Measurements from ENCODE around the gene SLC9A7.

The SLC9A7 gene

GRCh38 chrX:46757052-46757451, 1.9 kb downstream of the SLC9A7 start:
- no peak for DNase-seq
- TF ChIP-seq CTCF (IDR thresholded peaks at IDR 0.05; ENCODE audit: low read depth, low read length): no peak
- Histone ChIP-seq H3K27me3 (peaks cover 8% of the 10 kb centered on the region), H3K36me3 (no peaks in the 10 kb centered on the region), H3K9me3 (no peaks in the 10 kb centered on the region), H3K4me1 (no peaks in the 10 kb centered on the region), H3K4me3 (ENCODE audit: low read depth, low read length) (no peak overlapping the region)

- Histone ChIP-seq H3K9me3 (no peaks in the 10 kb centered on the region), H3K4me1 (no peaks in the 10 kb centered on the region), H3K4me3 (ENCODE audit: low read depth, low read length) (no peak overlapping the region), H3K27me3 (peaks cover 8% of the 10 kb centered on the region), H3K36me3 (no peaks in the 10 kb centered on the region)
- no peak for DNase-seq
- TF ChIP-seq CTCF (IDR thresholded peaks at IDR 0.05; ENCODE audit: low read depth, low read length): no peak
These were observed 3.2 kb downstream of the SLC9A7 start for GRCh38 chrX:46755671-46756070.

GRCh38 chrX:46754586-46755061, 4.3 kb downstream of the SLC9A7 start:
- no peak overlapping the region for H3K4me3 ChIP-seq (ENCODE audit: low read depth, low read length)
- no peaks in the 10 kb centered on the region for H3K9me3 ChIP-seq
- DNase-seq: no peak
- no peak for TF ChIP-seq CTCF (IDR thresholded peaks at IDR 0.05; ENCODE audit: low read depth, low read length)
- H3K4me1 ChIP-seq: no peaks in the 10 kb centered on the region
- H3K27me3 ChIP-seq: peaks cover 8% of the 10 kb centered on the region
- H3K36me3 ChIP-seq: no peaks in the 10 kb centered on the region

- DNase-seq: no peak
- Histone ChIP-seq H3K4me3 (ENCODE audit: low read depth, low read length) (no peak overlapping the region), H3K27me3 (peaks cover 6% of the 10 kb centered on the region), H3K36me3 (no peaks in the 10 kb centered on the region), H3K9me3 (no peaks in the 10 kb centered on the region), H3K4me1 (no peaks in the 10 kb centered on the region)
- no peak for TF ChIP-seq CTCF (IDR thresholded peaks at IDR 0.05; ENCODE audit: low read depth, low read length)
These were observed 4.9 kb downstream of the SLC9A7 start for GRCh38 chrX:46754036-46754435.

GRCh38 chrX:46750889-46751288, 8.0 kb downstream of the SLC9A7 start:
- DNase-seq: no peak
- Histone ChIP-seq H3K4me3 (ENCODE audit: low read depth, low read length) (no peak overlapping the region), H3K4me1 (no peaks in the 10 kb centered on the region), H3K9me3 (no peaks in the 10 kb centered on the region), H3K36me3 (no peaks in the 10 kb centered on the region), H3K27me3 (no peaks in the 10 kb centered on the region)
- TF ChIP-seq CTCF (IDR thresholded peaks at IDR 0.05; ENCODE audit: low read depth, low read length): no peak

- Histone ChIP-seq H3K9me3 (no peaks in the 10 kb centered on the region), H3K4me1 (no peaks in the 10 kb centered on the region), H3K36me3 (no peaks in the 10 kb centered on the region), H3K27me3 (no peaks in the 10 kb centered on the region), H3K4me3 (ENCODE audit: low read depth, low read length) (no peak overlapping the region)
- no peak for TF ChIP-seq CTCF (IDR thresholded peaks at IDR 0.05; ENCODE audit: low read depth, low read length)
- DNase-seq: no peak
These were observed 14.9 kb downstream of the SLC9A7 start for GRCh38 chrX:46744009-46744408.
